Bronchial epithelial cell (primary cell): ENCODE results near the gene RCVRN. TPM values are rescaled to one million over a fixed set of nuclear protein-coding genes. Genes with fewer than 3 reads are reported as not detected.

Source experiments
- DNase-seq: peaks from one replicate; pipeline ENCODE4 v3.0.0-alpha.2; 2010; ENCODE audit warnings: low read depth
- FAIRE-seq: peaks from 2 replicates; lab custom pipeline; 2011; peaks lifted over from hg19 to GRCh38; lab: Jason Lieb, UNC
- H3K27me3 ChIP-seq: 2 replicates; pipeline ENCODE4 v1.5.1; 2011; ENCODE audit warnings: low read length; ENCODE audit not compliant: control insufficient read depth, insufficient read depth
- H3K36me3 ChIP-seq: 2 replicates; pipeline ENCODE4 v1.5.1; 2011; ENCODE audit warnings: low read length; ENCODE audit not compliant: control insufficient read depth, insufficient read depth
- H3K4me3 ChIP-seq: 2 replicates; pipeline ENCODE4 v1.5.1; 2011; ENCODE audit warnings: mild to moderate bottlenecking, low read depth, low read length, control low read depth
- total RNA-seq: library from RNA; depleted of rRNA; stranded (reverse); fragments of >200 nt; gene quantifications from 2 replicates; pipeline ENCODE4 v1.2.1, GENCODE V29; 2014
- TF ChIP-seq, protein P1 (sequence below): IDR thresholded peaks from 2 replicates; pipeline ENCODE4 v1.5.1; 2011; ENCODE audit warnings: mild to moderate bottlenecking, moderate library complexity, low read length, control low read depth, inconsistent platforms; ENCODE audit not compliant: insufficient read depth, severe bottlenecking

Gene RCVRN
- total RNA-seq, 1 donor from 2014 or later: not detected

DNA sequence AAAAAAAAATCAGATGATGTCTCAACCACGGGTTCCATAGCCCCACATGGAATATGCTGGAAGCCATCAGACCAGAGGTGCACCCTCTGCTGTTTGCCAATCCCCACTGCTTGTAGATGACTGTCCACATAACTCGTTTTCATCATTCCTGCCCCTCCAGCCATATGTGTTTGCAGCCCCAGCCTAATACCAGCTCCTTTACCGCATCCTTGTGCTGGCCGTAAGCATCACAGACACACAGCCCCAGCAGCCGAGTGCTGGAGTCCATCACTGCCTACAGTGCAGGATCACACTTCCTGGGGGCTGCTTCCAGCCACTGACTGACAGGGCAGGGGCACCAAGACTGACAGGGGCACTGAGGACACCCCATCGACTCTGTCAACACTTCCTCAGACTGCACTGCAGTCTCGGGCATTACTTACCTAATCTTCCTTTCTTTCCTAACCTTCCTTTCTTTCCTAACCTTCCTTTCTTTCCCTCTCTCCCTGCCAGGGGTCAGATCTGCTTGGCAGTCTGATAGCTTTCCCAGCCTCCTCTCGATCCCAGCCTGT is 5.0 kb downstream of the RCVRN start:
- H3K36me3 ChIP-seq: no peaks in the 10 kb centered on the region
- H3K27me3 ChIP-seq: no peaks in the 10 kb centered on the region
- no peak overlapping the region for H3K4me3 ChIP-seq
- TF ChIP-seq, protein P1, sequence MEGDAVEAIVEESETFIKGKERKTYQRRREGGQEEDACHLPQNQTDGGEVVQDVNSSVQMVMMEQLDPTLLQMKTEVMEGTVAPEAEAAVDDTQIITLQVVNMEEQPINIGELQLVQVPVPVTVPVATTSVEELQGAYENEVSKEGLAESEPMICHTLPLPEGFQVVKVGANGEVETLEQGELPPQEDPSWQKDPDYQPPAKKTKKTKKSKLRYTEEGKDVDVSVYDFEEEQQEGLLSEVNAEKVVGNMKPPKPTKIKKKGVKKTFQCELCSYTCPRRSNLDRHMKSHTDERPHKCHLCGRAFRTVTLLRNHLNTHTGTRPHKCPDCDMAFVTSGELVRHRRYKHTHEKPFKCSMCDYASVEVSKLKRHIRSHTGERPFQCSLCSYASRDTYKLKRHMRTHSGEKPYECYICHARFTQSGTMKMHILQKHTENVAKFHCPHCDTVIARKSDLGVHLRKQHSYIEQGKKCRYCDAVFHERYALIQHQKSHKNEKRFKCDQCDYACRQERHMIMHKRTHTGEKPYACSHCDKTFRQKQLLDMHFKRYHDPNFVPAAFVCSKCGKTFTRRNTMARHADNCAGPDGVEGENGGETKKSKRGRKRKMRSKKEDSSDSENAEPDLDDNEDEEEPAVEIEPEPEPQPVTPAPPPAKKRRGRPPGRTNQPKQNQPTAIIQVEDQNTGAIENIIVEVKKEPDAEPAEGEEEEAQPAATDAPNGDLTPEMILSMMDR: no peak
- DNase-seq (no peak), FAIRE-seq (no peak)

- TF ChIP-seq, protein P1: no peak
- Histone ChIP-seq H3K27me3 (no peaks in the 10 kb centered on the region), H3K36me3 (no peaks in the 10 kb centered on the region), H3K4me3 (no peak overlapping the region)
- no peak for DNase-seq
- no peak for FAIRE-seq
These were observed 5.6 kb downstream of the RCVRN start for GRCh38 chr17:9899280-9900043.

- H3K36me3 ChIP-seq: no peaks in the 10 kb centered on the region
- TF ChIP-seq, protein P1: no peak
- H3K4me3 ChIP-seq: no peak overlapping the region
- DNase-seq: no peak
- no peak for FAIRE-seq
- H3K27me3 ChIP-seq: no peaks in the 10 kb centered on the region
These were observed 6.3 kb downstream of the RCVRN start for GRCh38 chr17:9898812-9899211.

GRCh38 chr17:9897372-9897968 is 7.6 kb downstream of the RCVRN start:
- no peaks in the 10 kb centered on the region for H3K27me3 ChIP-seq
- DNase-seq: no peak
- no peaks in the 10 kb centered on the region for H3K36me3 ChIP-seq
- FAIRE-seq: no peak
- TF ChIP-seq, protein P1: no peak
- H3K4me3 ChIP-seq: no peak overlapping the region

DNA sequence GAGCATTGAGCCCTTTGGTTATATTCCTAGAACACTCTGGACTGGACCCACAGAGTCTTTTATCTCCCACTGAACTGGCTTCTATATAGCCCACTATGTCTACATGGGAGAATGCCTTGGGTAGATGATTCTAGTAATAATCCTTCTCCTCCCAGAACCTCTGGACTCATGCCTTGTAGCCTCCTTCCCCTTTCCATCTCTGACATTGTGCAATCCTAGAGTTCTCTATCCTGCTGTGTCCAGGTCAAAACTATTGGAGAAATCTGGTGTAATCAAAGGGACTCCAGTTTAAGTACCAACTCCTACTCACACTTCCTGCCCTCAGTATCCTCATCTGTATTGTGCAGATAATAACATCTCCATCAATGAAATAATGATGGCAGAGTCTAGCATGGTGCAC is 9.1 kb downstream of the RCVRN start:
- no peak for FAIRE-seq

More for the DNA sequence above, 9.1 kb downstream of the RCVRN start:
- H3K27me3 ChIP-seq: no peaks in the 10 kb centered on the region
- H3K36me3 ChIP-seq: no peaks in the 10 kb centered on the region
- TF ChIP-seq, protein P1: no peak
- H3K4me3 ChIP-seq: no peak overlapping the region
- no peak for DNase-seq
